Stimulated activated CD4-positive, alpha-beta T cell treated with anti-CD3 and anti-CD28 coated beads, Interleukin-4, amount 100 ng/mL, for 4 hours (primary cell): Measurements from ENCODE around the gene NAALADL1.

ENCODE experiments used
- DNase-seq, 2 experiments: peaks; one replicate each; pipeline ENCODE4 v3.0.0-alpha.2; 2020

Gene NAALADL1

GRCh38 chr11:65058419-65059054 is at the start of gene NAALADL1:
Gene NAALADL1, minus strand, starts transcription at chr11:65058553. Its CDS starts 32 bp downstream, at chr11:65058521.
- DNase-seq = no peak

GRCh38 chr11:65107751-65108468 is 49.6 kb upstream of the NAALADL1 start:
- DNase-seq = no peak

- no peak for DNase-seq
Observed at GRCh38 chr11:65107078-65107477, 48.7 kb upstream of the NAALADL1 start.

- no peak for DNase-seq
Observed at GRCh38 chr11:65104628-65105027, 46.3 kb upstream of the NAALADL1 start.

- no peak for DNase-seq
Observed at GRCh38 chr11:65103476-65103875, 45.1 kb upstream of the NAALADL1 start.

GRCh38 chr11:65102142-65103095 is 44.1 kb upstream of the NAALADL1 start:
- DNase-seq = no peak

- DNase-seq = no peak
Observed at GRCh38 chr11:65100674-65101350, 42.5 kb upstream of the NAALADL1 start.

GRCh38 chr11:65096926-65097325 is 38.6 kb upstream of the NAALADL1 start:
- DNase-seq = no peak

GRCh38 chr11:65095974-65096806 is 37.8 kb upstream of the NAALADL1 start, which contains the start of gene VPS51:
Gene VPS51, plus strand, starts transcription at chr11:65096214. Its CDS starts 37 bp downstream, at chr11:65096251.
- DNase-seq = peak; percentile 74 to 82

GRCh38 chr11:65095427-65095826 is 37.1 kb upstream of the NAALADL1 start:
- no peak for DNase-seq

- DNase-seq = no peak
Observed at GRCh38 chr11:65090628-65091027, 32.3 kb upstream of the NAALADL1 start.

GRCh38 chr11:65089621-65090020 is 31.3 kb upstream of the NAALADL1 start:
- no peak for DNase-seq

- DNase-seq = no peak
Observed at GRCh38 chr11:65087827-65088226, 29.5 kb upstream of the NAALADL1 start.

GRCh38 chr11:65087216-65087615 is 28.9 kb upstream of the NAALADL1 start:
- DNase-seq = no peak

GRCh38 chr11:65086809-65087208 is 28.5 kb upstream of the NAALADL1 start:
- DNase-seq = no peak

GRCh38 chr11:65085446-65085845 is 27.1 kb upstream of the NAALADL1 start:
- DNase-seq = no peak

- DNase-seq = no peak
Observed at GRCh38 chr11:65084598-65085375, 26.4 kb upstream of the NAALADL1 start.

- peak; percentile 93 to 94 for DNase-seq
Observed at GRCh38 chr11:65083834-65084597, 25.7 kb upstream of the NAALADL1 start, which contains the start of the genes CDCA5 and ZFPL1. Gene CDCA5, minus strand, starts transcription at chr11:65084040. Its CDS starts 62 bp downstream, at chr11:65083978. Gene ZFPL1, plus strand, starts transcription at chr11:65084222. Its CDS starts 477 bp downstream, at chr11:65084699.

- DNase-seq = no peak
Observed at GRCh38 chr11:65083134-65083833, 24.9 kb upstream of the NAALADL1 start.
